GM12864 (cell line): ENCODE measurements around the gene NCLN.

ENCODE experiments used
- DNase-seq: peaks from one replicate; pipeline ENCODE4 v3.0.0-alpha.2; 2011; ENCODE audit warnings: low read depth
- H3K4me3 ChIP-seq: 2 replicates; pipeline ENCODE4 v1.5.1; 2011; ENCODE audit warnings: mild to moderate bottlenecking, low read depth, low read length, control low read depth
- CTCF ChIP-seq: IDR thresholded peaks from 2 replicates; pipeline ENCODE4 v1.5.1; 2011; ENCODE audit warnings: low read depth, mild to moderate bottlenecking, moderate library complexity, low read length, control low read depth, inconsistent platforms; ENCODE audit errors: missing control alignments

The NCLN gene

DNA sequence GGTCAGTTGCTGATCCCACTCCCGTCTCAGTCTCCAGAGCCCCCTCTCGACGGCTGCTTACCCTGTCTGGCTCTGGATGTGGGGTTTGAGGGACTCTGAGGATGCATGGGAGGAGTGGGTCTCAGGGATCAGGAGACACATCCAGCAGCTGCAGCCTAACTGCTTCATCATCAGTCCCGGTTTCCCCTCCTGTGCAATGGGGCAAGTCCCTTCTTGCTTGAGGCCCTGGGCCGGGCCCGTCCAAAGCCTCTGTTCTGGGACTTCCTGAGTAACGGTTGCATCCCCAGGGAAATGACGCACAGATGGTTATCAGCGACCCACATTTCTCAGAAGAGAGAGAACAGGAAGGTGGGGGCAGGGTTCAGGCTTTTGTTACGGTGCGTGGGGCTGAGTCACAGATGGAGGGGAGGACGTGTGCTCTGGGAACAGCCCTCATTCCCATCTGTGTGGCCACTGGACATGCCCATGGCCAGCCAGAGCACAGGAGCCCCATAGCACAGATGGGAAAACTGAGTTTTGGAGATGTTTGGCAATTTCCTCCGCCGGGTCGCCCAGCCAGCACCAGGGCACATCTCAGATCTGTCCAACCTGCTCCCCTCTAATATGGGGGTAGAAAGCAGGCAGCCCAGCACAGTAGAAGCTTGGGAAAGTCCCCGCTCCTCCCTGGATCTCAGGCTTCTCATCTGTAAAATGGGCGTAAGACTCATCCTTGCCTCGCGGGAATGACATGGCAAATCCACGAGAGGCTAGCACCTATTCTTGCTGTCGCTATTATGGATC is 30.6 kb upstream of the NCLN start:
- peak; percentile 80 for DNase-seq
- TF ChIP-seq CTCF, result no peak
- peak overlapping the region; percentile 31 for H3K4me3 ChIP-seq

GRCh38 chr19:3157096-3157845 is 28.5 kb upstream of the NCLN start:
- no peak for DNase-seq
- no peak for TF ChIP-seq CTCF
- H3K4me3 ChIP-seq, result no peak overlapping the region

- DNase-seq, result no peak
- no peak for TF ChIP-seq CTCF
- H3K4me3 ChIP-seq, result no peak overlapping the region
These were observed 26.2 kb upstream of the NCLN start for GRCh38 chr19:3159565-3159964.

DNA sequence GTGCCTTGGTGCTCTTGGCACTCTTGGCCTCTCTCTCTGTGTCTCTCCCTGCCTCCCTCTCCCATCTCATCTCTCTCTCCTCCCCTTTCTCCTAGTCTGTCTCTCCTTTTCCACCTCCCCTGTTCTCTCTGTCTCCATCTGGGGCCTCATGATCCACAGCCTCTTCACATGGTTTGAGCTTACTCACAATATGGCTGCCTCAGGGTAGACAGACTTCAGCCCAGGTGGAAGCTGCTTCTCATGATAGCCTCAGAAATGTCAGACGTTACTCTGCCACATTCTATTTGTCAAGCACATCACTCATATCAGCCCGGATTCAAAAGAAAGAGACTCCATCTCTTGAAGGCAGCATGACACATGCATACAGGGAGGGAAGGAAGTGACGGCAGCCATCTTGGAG is 25.5 kb upstream of the NCLN start:
- DNase-seq, result no peak
- TF ChIP-seq CTCF, result no peak

DNA sequence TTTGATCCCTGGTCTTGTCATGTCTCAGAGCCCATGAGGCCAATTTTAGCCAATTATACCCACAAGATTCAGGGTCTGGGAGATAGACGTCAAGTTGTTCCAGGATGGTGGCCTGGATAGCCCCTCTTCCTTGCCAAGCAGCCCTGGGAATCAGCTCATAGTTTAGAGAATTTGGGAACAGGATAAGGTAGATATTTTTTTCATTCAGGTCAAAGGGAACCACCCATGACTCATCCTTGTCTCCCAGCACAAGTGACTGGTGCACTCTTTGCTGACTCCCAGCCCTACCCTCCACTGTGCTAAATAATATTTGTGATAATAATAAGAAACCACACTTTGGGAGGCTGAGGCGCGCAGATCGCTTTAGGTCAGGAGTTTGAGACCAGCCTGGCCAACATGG is 24.3 kb upstream of the NCLN start:
- H3K4me3 ChIP-seq, result no peak overlapping the region
- no peak for DNase-seq
- no peak for TF ChIP-seq CTCF

More for the DNA sequence above, 25.5 kb upstream of the NCLN start:
- no peak overlapping the region for H3K4me3 ChIP-seq

- no peak for DNase-seq
- TF ChIP-seq CTCF, result no peak
- no peak overlapping the region for H3K4me3 ChIP-seq
These were observed 23.1 kb upstream of the NCLN start for GRCh38 chr19:3162418-3163229.
